ENCODE results near the gene CACNA1B. TPM values are rescaled to one million over a fixed set of nuclear protein-coding genes. Genes with fewer than 3 reads are reported as not detected.

The CACNA1B gene
- total RNA-seq, 1 donor from 2014 or later, result under 0.01 TPM

DNA sequence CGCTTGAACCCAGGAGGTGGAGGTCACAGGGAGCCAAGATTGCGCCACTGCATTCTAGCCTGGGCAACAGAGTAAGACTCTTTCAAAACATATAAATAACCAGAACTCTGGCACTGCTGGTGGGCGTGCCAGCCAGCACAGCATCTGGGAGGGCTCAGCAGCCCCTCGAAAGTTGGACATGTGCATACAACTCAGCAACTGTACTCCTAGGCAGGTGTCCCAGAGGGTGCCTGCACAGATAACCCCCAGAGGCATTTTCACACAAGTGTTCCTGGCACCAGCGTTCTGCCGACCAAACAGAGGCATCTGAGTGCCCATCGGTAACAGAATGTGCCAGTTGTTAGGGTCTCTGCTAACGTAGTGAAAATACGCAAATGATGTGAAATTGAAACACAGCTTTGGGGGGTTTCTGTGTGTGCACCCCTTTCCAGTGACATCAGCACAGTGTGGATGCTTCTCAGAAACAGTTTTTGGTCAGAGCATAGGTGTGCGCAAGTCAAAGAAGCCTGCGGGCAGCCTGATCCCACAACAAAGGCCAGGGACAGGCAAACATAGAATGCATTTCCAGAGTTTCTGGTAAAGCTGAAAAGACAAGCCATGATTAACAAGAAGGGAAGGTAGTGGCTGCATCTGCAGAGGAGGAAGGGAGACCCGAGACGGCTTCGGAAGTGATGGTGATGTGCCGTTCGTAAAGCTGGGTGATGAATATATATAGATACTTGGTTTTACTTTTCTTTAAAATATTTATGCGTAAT lies 190.2 kb downstream of the CACNA1B start:
- Histone ChIP-seq H3K36me3 (ENCODE audit: control insufficient read depth in 3 of 3, insufficient read depth in 3 of 3, low read length in 3 of 3) (no peaks in the 10 kb centered on the region), H3K9me3 (ENCODE audit: control insufficient read depth in 3 of 3, low read length in 3 of 3) (no peaks in the 10 kb centered on the region), H3K9ac (ENCODE audit: low read depth in 1 of 3, low read length in 3 of 3) (no peak overlapping the region), H3K27ac (ENCODE audit: low read depth, low read length) (no peak overlapping the region), H3K4me3 (ENCODE audit: low read length in 3 of 3) (no peak overlapping the region), H3K27me3 (ENCODE audit: control insufficient read depth in 3 of 3, insufficient read depth in 3 of 3, low read length in 3 of 3) (peaks cover 28 to 53% (median 34%) of the 10 kb centered on the region in 3 donors), H3K4me1 (ENCODE audit: control insufficient read depth in 3 of 3, insufficient read depth in 3 of 3, low read length in 3 of 3) (no peaks in the 10 kb centered on the region)

GRCh38 chr9:138068601-138069035 lies 191.0 kb downstream of the CACNA1B start:
- no peaks in the 10 kb centered on the region for H3K9me3 ChIP-seq (ENCODE audit: control insufficient read depth in 3 of 3, low read length in 3 of 3)
- H3K4me3 ChIP-seq (ENCODE audit: low read length in 3 of 3), result no peak overlapping the region
- no peaks in the 10 kb centered on the region for H3K36me3 ChIP-seq (ENCODE audit: control insufficient read depth in 3 of 3, insufficient read depth in 3 of 3, low read length in 3 of 3)
- no peak overlapping the region for H3K27ac ChIP-seq (ENCODE audit: low read depth, low read length)
- peaks cover 31 to 49% (median 36%) of the 10 kb centered on the region in 3 donors for H3K27me3 ChIP-seq (ENCODE audit: control insufficient read depth in 3 of 3, insufficient read depth in 3 of 3, low read length in 3 of 3)
- H3K4me1 ChIP-seq (ENCODE audit: control insufficient read depth in 3 of 3, insufficient read depth in 3 of 3, low read length in 3 of 3), result no peaks in the 10 kb centered on the region
- no peak overlapping the region for H3K9ac ChIP-seq (ENCODE audit: low read depth in 1 of 3, low read length in 3 of 3)

- Histone ChIP-seq H3K27me3 (ENCODE audit: control insufficient read depth in 3 of 3, insufficient read depth in 3 of 3, low read length in 3 of 3) (peaks cover 30 to 48% (median 31%) of the 10 kb centered on the region in 3 donors), H3K4me3 (ENCODE audit: low read length in 3 of 3) (no peak overlapping the region), H3K9me3 (ENCODE audit: control insufficient read depth in 3 of 3, low read length in 3 of 3) (no peaks in the 10 kb centered on the region), H3K36me3 (ENCODE audit: control insufficient read depth in 3 of 3, insufficient read depth in 3 of 3, low read length in 3 of 3) (no peaks in the 10 kb centered on the region), H3K9ac (ENCODE audit: low read depth in 1 of 3, low read length in 3 of 3) (no peak overlapping the region), H3K4me1 (ENCODE audit: control insufficient read depth in 3 of 3, insufficient read depth in 3 of 3, low read length in 3 of 3) (no peaks in the 10 kb centered on the region), H3K27ac (ENCODE audit: low read depth, low read length) (no peak overlapping the region)
These were observed 192.3 kb downstream of the CACNA1B start for GRCh38 chr9:138069731-138070456.

GRCh38 chr9:138070815-138071214 lies 193.2 kb downstream of the CACNA1B start:
- H3K9me3 ChIP-seq (ENCODE audit: control insufficient read depth in 3 of 3, low read length in 3 of 3), result no peaks in the 10 kb centered on the region
- H3K9ac ChIP-seq (ENCODE audit: low read depth in 1 of 3, low read length in 3 of 3), result no peak overlapping the region
- H3K27ac ChIP-seq (ENCODE audit: low read depth, low read length), result no peak overlapping the region
- H3K36me3 ChIP-seq (ENCODE audit: control insufficient read depth in 3 of 3, insufficient read depth in 3 of 3, low read length in 3 of 3), result no peaks in the 10 kb centered on the region
- H3K27me3 ChIP-seq (ENCODE audit: control insufficient read depth in 3 of 3, insufficient read depth in 3 of 3, low read length in 3 of 3), result peaks cover 22 to 39% (median 23%) of the 10 kb centered on the region in 3 donors
- no peak overlapping the region for H3K4me3 ChIP-seq (ENCODE audit: low read length in 3 of 3)
- H3K4me1 ChIP-seq (ENCODE audit: control insufficient read depth in 3 of 3, insufficient read depth in 3 of 3, low read length in 3 of 3), result no peaks in the 10 kb centered on the region

DNA sequence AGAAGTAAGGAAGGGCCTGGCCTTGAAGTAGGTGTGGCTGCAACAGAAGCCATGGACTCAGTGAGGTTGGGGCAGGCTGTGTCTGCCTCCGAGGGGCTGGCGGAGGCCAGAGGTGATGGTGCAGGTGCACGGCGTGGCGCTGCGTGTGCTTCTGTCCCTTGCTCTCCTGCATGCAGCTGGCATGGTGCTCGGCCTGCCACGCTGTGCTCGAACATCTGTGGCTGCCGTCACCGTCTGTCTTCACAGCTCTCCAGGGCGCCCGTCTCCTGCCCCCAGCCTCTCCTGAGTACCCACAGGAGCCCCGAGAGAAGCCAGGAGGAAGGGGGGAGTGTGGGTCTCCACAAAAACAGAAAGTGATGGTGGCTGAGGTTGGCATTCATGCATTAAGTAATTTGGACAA lies 193.7 kb downstream of the CACNA1B start:
- Histone ChIP-seq H3K36me3 (ENCODE audit: control insufficient read depth in 3 of 3, insufficient read depth in 3 of 3, low read length in 3 of 3) (no peaks in the 10 kb centered on the region), H3K9ac (ENCODE audit: low read depth in 1 of 3, low read length in 3 of 3) (no peak overlapping the region), H3K27ac (ENCODE audit: low read depth, low read length) (no peak overlapping the region), H3K9me3 (ENCODE audit: control insufficient read depth in 3 of 3, low read length in 3 of 3) (no peaks in the 10 kb centered on the region), H3K27me3 (ENCODE audit: control insufficient read depth in 3 of 3, insufficient read depth in 3 of 3, low read length in 3 of 3) (peaks cover 19 to 38% (median 23%) of the 10 kb centered on the region in 3 donors), H3K4me3 (ENCODE audit: low read length in 3 of 3) (no peak overlapping the region), H3K4me1 (ENCODE audit: control insufficient read depth in 3 of 3, insufficient read depth in 3 of 3, low read length in 3 of 3) (no peaks in the 10 kb centered on the region)

- no peaks in the 10 kb centered on the region for H3K36me3 ChIP-seq (ENCODE audit: control insufficient read depth in 3 of 3, insufficient read depth in 3 of 3, low read length in 3 of 3)
- H3K9ac ChIP-seq (ENCODE audit: low read depth in 1 of 3, low read length in 3 of 3), result no peak overlapping the region
- no peaks in the 10 kb centered on the region for H3K9me3 ChIP-seq (ENCODE audit: control insufficient read depth in 3 of 3, low read length in 3 of 3)
- H3K27ac ChIP-seq (ENCODE audit: low read depth, low read length), result no peak overlapping the region
- H3K4me3 ChIP-seq (ENCODE audit: low read length in 3 of 3), result no peak overlapping the region
- H3K27me3 ChIP-seq (ENCODE audit: control insufficient read depth in 3 of 3, insufficient read depth in 3 of 3, low read length in 3 of 3), result peaks cover 19 to 38% (median 27%) of the 10 kb centered on the region in 3 donors
- no peaks in the 10 kb centered on the region for H3K4me1 ChIP-seq (ENCODE audit: control insufficient read depth in 3 of 3, insufficient read depth in 3 of 3, low read length in 3 of 3)
These were observed 194.1 kb downstream of the CACNA1B start for GRCh38 chr9:138071731-138072130.

DNA sequence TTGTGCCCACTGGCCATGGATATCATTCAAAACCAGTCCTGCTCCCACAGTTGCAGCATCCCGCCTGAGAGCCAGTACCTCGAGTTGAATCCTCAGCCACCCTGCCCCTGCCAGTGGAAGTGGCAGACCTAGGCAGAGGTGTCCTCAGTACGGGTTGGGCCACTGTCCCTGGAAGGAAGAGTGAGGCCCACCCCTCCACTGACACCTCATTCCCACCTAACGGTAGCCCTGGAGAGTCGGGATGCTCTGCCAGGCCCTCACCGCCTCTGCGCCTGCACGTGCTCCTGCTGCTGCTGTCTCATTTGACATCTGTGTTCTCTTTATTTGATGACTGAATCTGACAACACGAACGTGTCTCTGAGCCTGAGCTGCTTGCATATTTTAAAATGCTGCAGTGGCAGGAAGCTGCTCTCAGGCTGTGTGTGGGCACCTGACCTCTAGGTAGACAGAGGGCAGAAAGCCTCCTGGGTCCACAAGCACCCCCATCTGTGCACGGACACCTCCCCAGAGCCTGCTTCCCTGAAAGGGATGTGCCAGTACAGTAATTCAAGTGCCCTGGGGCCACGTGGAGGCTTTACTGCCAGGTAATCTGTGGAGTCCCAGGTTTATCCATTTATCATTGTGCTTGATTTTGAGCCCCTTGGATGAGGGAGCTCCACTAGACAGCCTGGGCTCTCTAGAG lies 194.7 kb downstream of the CACNA1B start:
- Histone ChIP-seq H3K27ac (ENCODE audit: low read depth, low read length) (no peak overlapping the region), H3K9me3 (ENCODE audit: control insufficient read depth in 3 of 3, low read length in 3 of 3) (no peaks in the 10 kb centered on the region), H3K9ac (ENCODE audit: low read depth in 1 of 3, low read length in 3 of 3) (no peak overlapping the region), H3K4me1 (ENCODE audit: control insufficient read depth in 3 of 3, insufficient read depth in 3 of 3, low read length in 3 of 3) (no peaks in the 10 kb centered on the region), H3K4me3 (ENCODE audit: low read length in 3 of 3) (no peak overlapping the region), H3K36me3 (ENCODE audit: control insufficient read depth in 3 of 3, insufficient read depth in 3 of 3, low read length in 3 of 3) (no peaks in the 10 kb centered on the region), H3K27me3 (ENCODE audit: control insufficient read depth in 3 of 3, insufficient read depth in 3 of 3, low read length in 3 of 3) (peaks cover 21 to 38% (median 30%) of the 10 kb centered on the region in 3 donors)

DNA sequence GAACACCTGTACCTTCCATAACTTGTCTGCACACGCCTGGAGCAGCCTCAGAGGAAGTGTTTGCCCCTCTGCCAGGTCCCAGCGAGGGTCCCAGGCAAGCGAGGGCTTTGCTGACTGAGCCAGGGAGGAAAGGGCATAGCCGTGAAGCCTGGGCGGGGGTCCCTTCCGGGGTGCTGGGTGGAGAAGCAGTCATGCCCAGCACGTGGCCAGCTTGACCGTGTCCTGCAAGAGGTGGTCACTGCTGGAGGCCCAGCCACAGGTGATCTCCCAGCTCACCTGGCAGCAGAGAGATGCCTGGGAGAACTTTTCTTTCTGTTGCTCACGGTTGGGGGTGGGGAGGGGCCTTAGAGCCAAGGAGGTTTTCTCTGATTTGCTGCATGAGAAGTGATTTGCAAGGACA lies 195.3 kb downstream of the CACNA1B start:
- H3K9ac ChIP-seq (ENCODE audit: low read depth in 1 of 3, low read length in 3 of 3), result no peak overlapping the region
- no peaks in the 10 kb centered on the region for H3K36me3 ChIP-seq (ENCODE audit: control insufficient read depth in 3 of 3, insufficient read depth in 3 of 3, low read length in 3 of 3)
- H3K9me3 ChIP-seq (ENCODE audit: control insufficient read depth in 3 of 3, low read length in 3 of 3), result no peaks in the 10 kb centered on the region
- H3K4me3 ChIP-seq (ENCODE audit: low read length in 3 of 3), result no peak overlapping the region
- H3K27ac ChIP-seq (ENCODE audit: low read depth, low read length), result no peak overlapping the region
- no peaks in the 10 kb centered on the region for H3K4me1 ChIP-seq (ENCODE audit: control insufficient read depth in 3 of 3, insufficient read depth in 3 of 3, low read length in 3 of 3)
- H3K27me3 ChIP-seq (ENCODE audit: control insufficient read depth in 3 of 3, insufficient read depth in 3 of 3, low read length in 3 of 3), result peaks cover 25 to 34% (median 28%) of the 10 kb centered on the region in 3 donors

GRCh38 chr9:138073408-138073807 lies 195.8 kb downstream of the CACNA1B start:
- Histone ChIP-seq H3K4me3 (ENCODE audit: low read length in 3 of 3) (no peak overlapping the region), H3K9ac (ENCODE audit: low read depth in 1 of 3, low read length in 3 of 3) (no peak overlapping the region), H3K36me3 (ENCODE audit: control insufficient read depth in 3 of 3, insufficient read depth in 3 of 3, low read length in 3 of 3) (no peaks in the 10 kb centered on the region), H3K4me1 (ENCODE audit: control insufficient read depth in 3 of 3, insufficient read depth in 3 of 3, low read length in 3 of 3) (no peaks in the 10 kb centered on the region), H3K27me3 (ENCODE audit: control insufficient read depth in 3 of 3, insufficient read depth in 3 of 3, low read length in 3 of 3) (peaks cover 28 to 35% (median 31%) of the 10 kb centered on the region in 3 donors), H3K27ac (ENCODE audit: low read depth, low read length) (no peak overlapping the region), H3K9me3 (ENCODE audit: control insufficient read depth in 3 of 3, low read length in 3 of 3) (no peaks in the 10 kb centered on the region)

- H3K9ac ChIP-seq (ENCODE audit: low read depth in 1 of 3, low read length in 3 of 3), result no peak overlapping the region
- H3K9me3 ChIP-seq (ENCODE audit: control insufficient read depth in 3 of 3, low read length in 3 of 3), result no peaks in the 10 kb centered on the region
- H3K27me3 ChIP-seq (ENCODE audit: control insufficient read depth in 3 of 3, insufficient read depth in 3 of 3, low read length in 3 of 3), result peaks cover 25 to 35% (median 32%) of the 10 kb centered on the region in 3 donors
These were observed 196.2 kb downstream of the CACNA1B start for GRCh38 chr9:138073808-138074207.

More at GRCh38 chr9:138073808-138074207, 196.2 kb downstream of the CACNA1B start:
- Histone ChIP-seq H3K4me1 (ENCODE audit: control insufficient read depth in 3 of 3, insufficient read depth in 3 of 3, low read length in 3 of 3) (no peaks in the 10 kb centered on the region), H3K4me3 (ENCODE audit: low read length in 3 of 3) (no peak overlapping the region), H3K36me3 (ENCODE audit: control insufficient read depth in 3 of 3, insufficient read depth in 3 of 3, low read length in 3 of 3) (no peaks in the 10 kb centered on the region), H3K27ac (ENCODE audit: low read depth, low read length) (no peak overlapping the region)

Data from skeletal muscle tissue (tissue), 4 donors.